Measurements from ENCODE around the gene CDSN. TPM values are rescaled to one million over a fixed set of nuclear protein-coding genes. Genes with fewer than 3 reads are reported as not detected.

CDSN gene
- total and polyA plus RNA-seq, 2 donors from 2014 or later = 0.13 TPM; not detected in 1

GRCh38 chr6:31110825-31111582 is 9.2 kb downstream of the CDSN start:
- DNase-seq = no peak
- Histone ChIP-seq H3K36me3 (ENCODE audit: control insufficient read depth in 2 of 3, insufficient read depth in 3 of 3, low read length in 3 of 3) (no peaks in the 10 kb centered on the region), H3K9ac (ENCODE audit: low read length in 3 of 3) (no peak overlapping the region), H3K27ac (ENCODE audit: low read depth in 2 of 2, low read length in 2 of 2) (no peak overlapping the region), H3K4me3 (ENCODE audit: low read length in 3 of 3) (no peak overlapping the region), H3K27me3 (ENCODE audit: control insufficient read depth, insufficient read depth, low read length) (no peaks in the 10 kb centered on the region), H3K9me3 (ENCODE audit: control insufficient read depth in 2 of 3, insufficient read depth in 1 of 3, low read length in 3 of 3) (no peaks in the 10 kb centered on the region), H3K4me1 (ENCODE audit: control insufficient read depth in 2 of 3, insufficient read depth in 2 of 3, low read depth in 1 of 3, low read length in 3 of 3) (peaks cover 0 to 2% (median 0%) of the 10 kb centered on the region in 3 donors)
- intact Hi-C loops (cut with DNase I) = no loop called here
- no peak for FAIRE-seq
- TF ChIP-seq, protein P1, sequence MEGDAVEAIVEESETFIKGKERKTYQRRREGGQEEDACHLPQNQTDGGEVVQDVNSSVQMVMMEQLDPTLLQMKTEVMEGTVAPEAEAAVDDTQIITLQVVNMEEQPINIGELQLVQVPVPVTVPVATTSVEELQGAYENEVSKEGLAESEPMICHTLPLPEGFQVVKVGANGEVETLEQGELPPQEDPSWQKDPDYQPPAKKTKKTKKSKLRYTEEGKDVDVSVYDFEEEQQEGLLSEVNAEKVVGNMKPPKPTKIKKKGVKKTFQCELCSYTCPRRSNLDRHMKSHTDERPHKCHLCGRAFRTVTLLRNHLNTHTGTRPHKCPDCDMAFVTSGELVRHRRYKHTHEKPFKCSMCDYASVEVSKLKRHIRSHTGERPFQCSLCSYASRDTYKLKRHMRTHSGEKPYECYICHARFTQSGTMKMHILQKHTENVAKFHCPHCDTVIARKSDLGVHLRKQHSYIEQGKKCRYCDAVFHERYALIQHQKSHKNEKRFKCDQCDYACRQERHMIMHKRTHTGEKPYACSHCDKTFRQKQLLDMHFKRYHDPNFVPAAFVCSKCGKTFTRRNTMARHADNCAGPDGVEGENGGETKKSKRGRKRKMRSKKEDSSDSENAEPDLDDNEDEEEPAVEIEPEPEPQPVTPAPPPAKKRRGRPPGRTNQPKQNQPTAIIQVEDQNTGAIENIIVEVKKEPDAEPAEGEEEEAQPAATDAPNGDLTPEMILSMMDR (IDR thresholded peaks at IDR 0.05; ENCODE audit: borderline replicate concordance, extremely low read depth, insufficient read depth) = no peak

DNA sequence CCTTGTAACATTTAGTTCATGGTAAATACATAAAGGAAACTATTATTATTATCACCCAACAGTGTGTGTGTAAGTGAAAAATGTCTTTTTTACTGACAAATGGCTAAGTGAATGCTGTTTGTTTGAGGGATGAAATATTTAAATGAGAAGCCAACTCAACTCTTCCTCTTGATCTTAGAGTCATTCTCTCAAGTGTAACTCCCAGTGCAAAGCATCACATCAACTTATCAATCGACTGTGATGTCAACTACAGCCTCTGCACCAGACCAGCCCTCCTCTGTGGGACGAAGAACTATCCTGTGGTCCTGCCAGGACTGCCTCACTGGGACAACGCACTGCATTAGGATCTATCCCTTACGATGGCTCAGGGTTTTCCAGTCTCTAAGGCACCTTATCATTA is 13.2 kb downstream of the CDSN start:
- DNase-seq (no peak), FAIRE-seq (no peak)
- no peaks in the 10 kb centered on the region for H3K27me3 ChIP-seq (ENCODE audit: control insufficient read depth, insufficient read depth, low read length)
- H3K4me1 ChIP-seq (ENCODE audit: control insufficient read depth in 2 of 3, insufficient read depth in 2 of 3, low read depth in 1 of 3, low read length in 3 of 3) = peaks cover 0 to 2% (median 0%) of the 10 kb centered on the region in 3 donors
- intact Hi-C loops (cut with DNase I) = no loop called here
- no peak overlapping the region for H3K9ac ChIP-seq (ENCODE audit: low read length in 3 of 3)
- no peaks in the 10 kb centered on the region for H3K9me3 ChIP-seq (ENCODE audit: control insufficient read depth in 2 of 3, insufficient read depth in 1 of 3, low read length in 3 of 3)
- H3K27ac ChIP-seq (ENCODE audit: low read depth in 2 of 2, low read length in 2 of 2) = no peak overlapping the region
- H3K36me3 ChIP-seq (ENCODE audit: control insufficient read depth in 2 of 3, insufficient read depth in 3 of 3, low read length in 3 of 3) = no peaks in the 10 kb centered on the region
- TF ChIP-seq, protein P1 (IDR thresholded peaks at IDR 0.05; ENCODE audit: borderline replicate concordance, extremely low read depth, insufficient read depth) = no peak
- no peak overlapping the region for H3K4me3 ChIP-seq (ENCODE audit: low read length in 3 of 3)

- TF ChIP-seq, protein P1 (IDR thresholded peaks at IDR 0.05; ENCODE audit: borderline replicate concordance, extremely low read depth, insufficient read depth) = no peak
- Histone ChIP-seq H3K4me3 (ENCODE audit: low read length in 3 of 3) (no peak overlapping the region), H3K9ac (ENCODE audit: low read length in 3 of 3) (no peak overlapping the region), H3K27me3 (ENCODE audit: control insufficient read depth, insufficient read depth, low read length) (no peaks in the 10 kb centered on the region), H3K36me3 (ENCODE audit: control insufficient read depth in 2 of 3, insufficient read depth in 3 of 3, low read length in 3 of 3) (no peaks in the 10 kb centered on the region), H3K4me1 (ENCODE audit: control insufficient read depth in 2 of 3, insufficient read depth in 2 of 3, low read depth in 1 of 3, low read length in 3 of 3) (no peaks in the 10 kb centered on the region), H3K9me3 (ENCODE audit: control insufficient read depth in 2 of 3, insufficient read depth in 1 of 3, low read length in 3 of 3) (no peaks in the 10 kb centered on the region), H3K27ac (ENCODE audit: low read depth in 2 of 2, low read length in 2 of 2) (no peak overlapping the region)
- FAIRE-seq (no peak), DNase-seq (no peak)
- intact Hi-C loops (cut with DNase I) = no loop called here
These were observed 17.1 kb downstream of the CDSN start for GRCh38 chr6:31103136-31103535.

Data from kidney (tissue), 14 donors.